ENCODE data around the gene PEPD.

- TF ChIP-seq CTCF (IDR thresholded peaks at IDR 0.05) (no peak), POLR2A (IDR thresholded peaks at IDR 0.05) (no peak)
Measured at GRCh38 chr19:33458171-33458633, 63.4 kb downstream of the PEPD start.
